PFSK-1 (cell line): ENCODE results near the gene CTNNBL1.

Experiments
- FOXP2 ChIP-seq: optimal IDR thresholded peaks from 2 replicates; pipeline ENCODE3; 2011; ENCODE audit warnings: borderline replicate concordance, control low read depth, inconsistent platforms; ENCODE audit not compliant: insufficient read depth; ENCODE audit errors: extremely low read length, extremely low read depth
- POLR2AphosphoS5 ChIP-seq: IDR thresholded peaks from 2 replicates; pipeline ENCODE4 v1.6.1; 2012; ENCODE audit warnings: low read depth, mild to moderate bottlenecking, control low read depth, low read length, moderate library complexity
- SIN3A ChIP-seq: IDR thresholded peaks from 2 replicates; pipeline ENCODE4 v1.6.1; 2012; ENCODE audit warnings: mild to moderate bottlenecking, low read length, moderate library complexity, borderline replicate concordance; ENCODE audit not compliant: insufficient read depth
- TAF1 ChIP-seq: IDR thresholded peaks from 2 replicates; pipeline ENCODE4 v1.6.1; 2012; ENCODE audit warnings: low read length, control low read depth, borderline replicate concordance; ENCODE audit not compliant: insufficient read depth
- TF ChIP-seq, protein P1 (sequence below), 2 experiments: IDR thresholded peaks; 2 replicates each; pipeline versions ENCODE4 v1.6.1 to v1.8.0; 2011 to 2012; ENCODE audit warnings: low read depth in 2 of 2, low read length in 2 of 2, control low read depth in 1 of 2, inconsistent platforms in 1 of 2, mild to moderate bottlenecking in 1 of 2, moderate library complexity in 1 of 2; ENCODE audit not compliant: insufficient read depth in 1 of 2

CTNNBL1 gene

GRCh38 chr20:37871751-37872150, 177.9 kb downstream of the CTNNBL1 start:
- TF ChIP-seq, protein P1, sequence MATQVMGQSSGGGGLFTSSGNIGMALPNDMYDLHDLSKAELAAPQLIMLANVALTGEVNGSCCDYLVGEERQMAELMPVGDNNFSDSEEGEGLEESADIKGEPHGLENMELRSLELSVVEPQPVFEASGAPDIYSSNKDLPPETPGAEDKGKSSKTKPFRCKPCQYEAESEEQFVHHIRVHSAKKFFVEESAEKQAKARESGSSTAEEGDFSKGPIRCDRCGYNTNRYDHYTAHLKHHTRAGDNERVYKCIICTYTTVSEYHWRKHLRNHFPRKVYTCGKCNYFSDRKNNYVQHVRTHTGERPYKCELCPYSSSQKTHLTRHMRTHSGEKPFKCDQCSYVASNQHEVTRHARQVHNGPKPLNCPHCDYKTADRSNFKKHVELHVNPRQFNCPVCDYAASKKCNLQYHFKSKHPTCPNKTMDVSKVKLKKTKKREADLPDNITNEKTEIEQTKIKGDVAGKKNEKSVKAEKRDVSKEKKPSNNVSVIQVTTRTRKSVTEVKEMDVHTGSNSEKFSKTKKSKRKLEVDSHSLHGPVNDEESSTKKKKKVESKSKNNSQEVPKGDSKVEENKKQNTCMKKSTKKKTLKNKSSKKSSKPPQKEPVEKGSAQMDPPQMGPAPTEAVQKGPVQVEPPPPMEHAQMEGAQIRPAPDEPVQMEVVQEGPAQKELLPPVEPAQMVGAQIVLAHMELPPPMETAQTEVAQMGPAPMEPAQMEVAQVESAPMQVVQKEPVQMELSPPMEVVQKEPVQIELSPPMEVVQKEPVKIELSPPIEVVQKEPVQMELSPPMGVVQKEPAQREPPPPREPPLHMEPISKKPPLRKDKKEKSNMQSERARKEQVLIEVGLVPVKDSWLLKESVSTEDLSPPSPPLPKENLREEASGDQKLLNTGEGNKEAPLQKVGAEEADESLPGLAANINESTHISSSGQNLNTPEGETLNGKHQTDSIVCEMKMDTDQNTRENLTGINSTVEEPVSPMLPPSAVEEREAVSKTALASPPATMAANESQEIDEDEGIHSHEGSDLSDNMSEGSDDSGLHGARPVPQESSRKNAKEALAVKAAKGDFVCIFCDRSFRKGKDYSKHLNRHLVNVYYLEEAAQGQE (IDR thresholded peaks at IDR 0.05; ENCODE audit: insufficient read depth in 1 of 2, low read depth in 2 of 2, low read length in 2 of 2): no peak
- TF ChIP-seq SIN3A (no peak), FOXP2 (no peak), TAF1 (no peak), POLR2AphosphoS5 (no peak)

DNA sequence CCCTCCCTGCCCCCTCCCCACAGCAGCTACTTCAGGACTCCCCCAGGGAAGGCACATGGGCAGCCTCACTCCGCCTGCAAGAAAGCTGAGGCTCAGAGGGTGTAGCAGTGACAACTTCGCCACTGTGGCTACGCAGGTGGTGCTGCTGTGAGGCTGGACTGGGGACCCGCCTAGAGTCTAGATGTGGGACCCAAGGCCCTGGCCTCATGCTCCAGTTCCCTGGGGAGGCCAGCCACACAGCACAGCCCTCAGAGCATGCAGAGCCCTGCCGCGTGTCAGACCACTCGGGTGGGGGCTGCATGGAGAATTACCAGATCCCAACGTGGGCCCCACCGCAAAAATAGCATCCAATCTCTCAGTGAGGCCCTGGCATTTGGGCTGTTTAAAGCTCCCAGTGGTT, 178.3 kb downstream of the CTNNBL1 start:
- no peak for TF ChIP-seq SIN3A
- TF ChIP-seq FOXP2: no peak
- TF ChIP-seq TAF1: no peak
- TF ChIP-seq, protein P1 (IDR thresholded peaks at IDR 0.05; ENCODE audit: insufficient read depth in 1 of 2, low read depth in 2 of 2, low read length in 2 of 2): no peak
- no peak for TF ChIP-seq POLR2AphosphoS5

GRCh38 chr20:37873884-37874283, 180.1 kb downstream of the CTNNBL1 start:
- no peak for TF ChIP-seq POLR2AphosphoS5
- no peak for TF ChIP-seq SIN3A
- TF ChIP-seq, protein P1 (IDR thresholded peaks at IDR 0.05; ENCODE audit: insufficient read depth in 1 of 2, low read depth in 2 of 2, low read length in 2 of 2): no peak
- no peak for TF ChIP-seq FOXP2
- TF ChIP-seq TAF1: no peak

DNA sequence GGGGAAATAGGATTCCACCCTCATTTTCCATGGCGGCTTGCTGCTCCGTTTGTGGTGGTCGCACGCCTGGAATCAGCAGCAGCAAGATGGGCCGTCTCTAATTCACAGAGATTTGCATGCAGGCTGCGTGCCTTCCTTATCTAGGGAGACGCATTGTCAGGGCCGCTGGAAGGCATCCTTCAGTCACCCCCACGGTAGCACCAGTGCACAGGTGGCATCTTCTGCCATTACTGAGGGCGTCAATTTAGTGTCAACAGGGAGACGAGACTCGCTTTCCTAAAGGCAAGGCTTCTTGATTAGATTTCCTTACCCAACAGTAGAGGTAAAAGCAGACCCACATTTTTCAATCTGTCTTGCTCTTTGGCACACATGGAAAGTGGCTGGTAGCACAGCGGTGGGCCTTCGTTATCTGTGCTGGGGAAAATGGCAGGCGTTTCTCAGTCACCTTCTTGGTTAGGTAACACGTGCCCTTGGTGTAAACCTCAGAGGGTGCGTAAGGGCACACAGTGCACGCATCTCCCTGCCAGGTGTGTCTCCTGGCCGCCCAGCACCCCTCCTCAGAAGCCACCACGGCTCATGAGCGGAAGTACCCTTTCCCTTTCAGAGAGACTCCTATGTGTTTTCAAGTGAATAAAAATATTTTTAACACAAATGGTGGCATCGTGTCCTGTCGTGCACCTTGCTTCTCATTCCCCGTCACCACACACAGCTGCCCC, 181.8 kb downstream of the CTNNBL1 start:
- TF ChIP-seq, protein P1 (IDR thresholded peaks at IDR 0.05; ENCODE audit: insufficient read depth in 1 of 2, low read depth in 2 of 2, low read length in 2 of 2): no peak

DNA sequence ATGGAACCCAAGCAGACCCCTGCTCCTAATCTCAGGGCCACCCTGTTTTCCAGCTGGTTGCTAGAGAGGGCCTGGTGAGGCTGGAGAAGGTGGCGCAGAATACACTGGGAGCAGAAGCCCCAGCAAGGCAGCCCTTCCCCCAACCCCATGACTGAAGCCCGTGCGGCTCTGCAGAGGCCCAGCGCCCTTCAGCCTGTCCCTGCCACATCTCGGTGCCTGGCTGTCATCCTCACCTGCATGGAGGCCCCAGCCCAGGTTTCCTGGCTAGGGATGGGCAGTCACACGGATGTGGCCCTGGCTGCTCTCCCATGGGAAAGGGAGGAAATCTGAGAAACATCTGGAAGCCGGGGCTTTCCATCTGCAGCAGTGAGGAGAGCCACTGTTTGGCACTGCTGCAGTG, 183.0 kb downstream of the CTNNBL1 start:
- TF ChIP-seq SIN3A: no peak
- TF ChIP-seq POLR2AphosphoS5: no peak
- TF ChIP-seq, protein P1 (IDR thresholded peaks at IDR 0.05; ENCODE audit: insufficient read depth in 1 of 2, low read depth in 2 of 2, low read length in 2 of 2): no peak
- TF ChIP-seq FOXP2: no peak
- no peak for TF ChIP-seq TAF1
